Right atrium auricular region (tissue), 2 donors: ENCODE results near the gene TPO. TPM values are rescaled to one million over a fixed set of nuclear protein-coding genes. Genes with fewer than 3 reads are reported as not detected.
"Not testable (repeated sequence)": the region's sequence is repeated elsewhere in the genome, so short reads cannot be mapped to it uniquely, and the experiment has no call there.

Experiments used
- DNase-seq: peaks from one replicate; pipeline ENCODE4 v3.0.0-alpha.2; 2019; ENCODE audit warnings: low spot score
- H3K27ac ChIP-seq, 2 donors: fragments of 200-600 bp; sonication (generic); 1 replicate in 1 of 2; 2 replicates in 1 of 2; pipeline ENCODE4 v1.5.1; 2016 to 2019
- H3K27me3 ChIP-seq, 2 donors: fragments of 200-600 bp; sonication (generic); one replicate each; pipeline versions ENCODE4 v1.5.1 to v1.6.0; 2017 to 2019
- H3K36me3 ChIP-seq: fragments of 200-600 bp; sonication (generic); one replicate; pipeline ENCODE4 v1.5.1; 2016
- H3K4me1 ChIP-seq, 2 donors: fragments of 200-600 bp; sonication (generic); one replicate each; pipeline versions ENCODE4 v1.5.1 to v1.6.0; 2017 to 2019
- H3K4me3 ChIP-seq, 2 donors: fragments of 200-600 bp; sonication (generic); 1 replicate in 1 of 2; 2 replicates in 1 of 2; pipeline ENCODE4 v1.5.1; 2017 to 2019; ENCODE audit warnings: mild to moderate bottlenecking in 1 of 2, moderate library complexity in 1 of 2
- H3K9me3 ChIP-seq, 2 donors: fragments of 200-600 bp; sonication (generic); one replicate each; pipeline ENCODE4 v1.5.1; 2019
- CTCF ChIP-seq, 2 donors: fragments of 200-600 bp; sonication (generic); IDR thresholded peaks; one replicate each; pipeline ENCODE4 v1.5.1; 2019; ENCODE audit warnings: antibody characterized with exemption in 2 of 2
- total RNA-seq, 2 donors: library from RNA; depleted of rRNA; stranded (reverse); fragments of >200 nt; gene quantifications; one replicate each; pipeline ENCODE4 v1.1.0, GENCODE V29; 2016

Gene TPO
- total RNA-seq, 2 donors from 2014 or later = 0.08 to 2.7 TPM

GRCh38 chr2:1515986-1516797 lies 102.9 kb downstream of the TPO start:
- Histone ChIP-seq H3K27me3 (no peaks in the 10 kb centered on the region), H3K9me3 (no peaks in the 10 kb centered on the region), H3K4me1 (peaks cover 0 to 6% of the 10 kb centered on the region in 2 donors), H3K36me3 (no peaks in the 10 kb centered on the region), H3K27ac (no peak overlapping the region), H3K4me3 (no peak overlapping the region)
- no peak for DNase-seq
- TF ChIP-seq CTCF (IDR thresholded peaks at IDR 0.05) = no peak

GRCh38 chr2:1516798-1517060 lies 103.5 kb downstream of the TPO start:
- Histone ChIP-seq H3K4me1 (peaks cover 0 to 6% of the 10 kb centered on the region in 2 donors), H3K36me3 (no peaks in the 10 kb centered on the region), H3K9me3 (no peaks in the 10 kb centered on the region), H3K27ac (no peak overlapping the region), H3K27me3 (no peaks in the 10 kb centered on the region), H3K4me3 (no peak overlapping the region)
- no peak for TF ChIP-seq CTCF (IDR thresholded peaks at IDR 0.05)
- no peak for DNase-seq

- not testable (repeated sequence) for DNase-seq, H3K36me3 ChIP-seq, H3K27ac ChIP-seq, H3K27me3 ChIP-seq, H3K4me3 ChIP-seq, H3K9me3 ChIP-seq, H3K4me1 ChIP-seq
Measured at GRCh38 chr2:1517291-1517690, 104.0 kb downstream of the TPO start.

GRCh38 chr2:1517786-1518185 lies 104.5 kb downstream of the TPO start:
- Histone ChIP-seq H3K36me3 (no peaks in the 10 kb centered on the region), H3K27ac (no peak overlapping the region), H3K4me1 (peaks cover 0 to 6% of the 10 kb centered on the region in 2 donors), H3K4me3 (no peak overlapping the region), H3K27me3 (no peaks in the 10 kb centered on the region), H3K9me3 (no peaks in the 10 kb centered on the region)
- TF ChIP-seq CTCF (IDR thresholded peaks at IDR 0.05) = no peak
- no peak for DNase-seq

GRCh38 chr2:1518331-1518803 lies 105.1 kb downstream of the TPO start:
- peak overlapping the region in 1 of 2 donors; percentile 43 for H3K27ac ChIP-seq
- no peak for TF ChIP-seq CTCF (IDR thresholded peaks at IDR 0.05)

GRCh38 chr2:1518867-1519530 lies 105.7 kb downstream of the TPO start:
- peak overlapping the region in 1 of 2 donors; percentile 43 for H3K27ac ChIP-seq
- DNase-seq = no peak

More at GRCh38 chr2:1518331-1518803, 105.1 kb downstream of the TPO start:
- no peak for DNase-seq
- Histone ChIP-seq H3K4me3 (no peak overlapping the region), H3K4me1 (peaks cover 0 to 6% of the 10 kb centered on the region in 2 donors), H3K36me3 (no peaks in the 10 kb centered on the region), H3K9me3 (no peaks in the 10 kb centered on the region), H3K27me3 (no peaks in the 10 kb centered on the region)

More at GRCh38 chr2:1518867-1519530, 105.7 kb downstream of the TPO start:
- H3K4me3 ChIP-seq = no peak overlapping the region
- H3K9me3 ChIP-seq = no peaks in the 10 kb centered on the region
- no peak for TF ChIP-seq CTCF (IDR thresholded peaks at IDR 0.05)
- peaks cover 0 to 6% of the 10 kb centered on the region in 2 donors for H3K4me1 ChIP-seq
- no peaks in the 10 kb centered on the region for H3K27me3 ChIP-seq
- H3K36me3 ChIP-seq = no peaks in the 10 kb centered on the region
